ENCODE data around the gene FASTK.
A peak's percentile ranks its signal among the peaks of the same experiment; 100 is the strongest.

GRCh38 chr7:151123822-151124464 is 43.3 kb upstream of the FASTK start:
- TF ChIP-seq CTCF (conservative IDR thresholded peaks at IDR 0.05; ENCODE audit: low read depth, low read length) (peak; percentile 98), MAZ (IDR thresholded peaks at IDR 0.05; ENCODE audit: borderline replicate concordance, low read depth, low read length) (no peak), MXI1 (IDR thresholded peaks at IDR 0.05; ENCODE audit: borderline replicate concordance, low read depth, low read length) (no peak)
